PC-3 (cell line): ENCODE data around the gene RNF157. TPM values are rescaled to one million over a fixed set of nuclear protein-coding genes. Genes with fewer than 3 reads are reported as not detected.

ENCODE experiments used
- ATAC-seq: fragments of 200-7000 bp; cut with Tn5 transposase; 2 replicates; pipeline ENCODE4 v1.9.1; 2020; ENCODE audit warnings: mild to moderate bottlenecking, moderate library complexity
- BruUV-seq: library from RNA; stranded (reverse); fragments of 400-500 nt; replicated peaks from 2 replicates; lab custom pipeline; 2021; lab: Mats Ljungman, UMichigan
- CTCF ChIA-PET: fragments of 300-600 bp; sonication (Branson Sonifier 250); formaldehyde crosslinking; loops from one replicate; lab custom pipeline; 2022; ENCODE audit warnings: antibody characterized with exemption; lab: Charles Lee
- POLR2A ChIA-PET: fragments of 300-600 bp; sonication (Branson Sonifier 250); formaldehyde crosslinking; loops from one replicate; lab custom pipeline; 2022; ENCODE audit warnings: antibody characterized with exemption; ENCODE audit not compliant: unreplicated experiment; lab: Charles Lee
- DNase-seq: peaks from one replicate; pipeline ENCODE4 v3.0.0-alpha.2; 2015
- H2AFZ ChIP-seq: fragments of 300-600 bp; sonication (generic); 2 replicates; pipeline ENCODE4 v1.6.0; 2016; ENCODE audit warnings: antibody characterized with exemption, low read length
- H3F3A ChIP-seq: fragments of 300-600 bp; sonication (generic); one replicate; pipeline ENCODE4 v1.6.0; 2017; ENCODE audit warnings: antibody characterized with exemption, low read length, control low read depth, mild to moderate bottlenecking; ENCODE audit not compliant: unreplicated experiment
- H3K27ac ChIP-seq: fragments of 300-600 bp; sonication (generic); 2 replicates; pipeline ENCODE4 v1.5.1; 2016; ENCODE audit warnings: mild to moderate bottlenecking, low read length
- H3K27me3 ChIP-seq: fragments of 300-600 bp; sonication (generic); 2 replicates; pipeline ENCODE4 v1.6.1; 2016; ENCODE audit warnings: low read length, mixed read lengths
- H3K36me3 ChIP-seq: fragments of 300-600 bp; sonication (generic); 2 replicates; pipeline ENCODE4 v1.6.1; 2016; ENCODE audit warnings: low read depth, mixed run types, low read length, mixed read lengths
- H3K4me1 ChIP-seq: fragments of 300-600 bp; sonication (generic); 2 replicates; pipeline ENCODE4 v1.5.1; 2016; ENCODE audit warnings: low read length; ENCODE audit not compliant: insufficient read depth
- H3K4me2 ChIP-seq: fragments of 300-600 bp; sonication (generic); 2 replicates; pipeline ENCODE4 v1.6.0; 2016; ENCODE audit warnings: low read length
- H3K4me3 ChIP-seq: fragments of 300-600 bp; sonication (generic); 2 replicates; pipeline ENCODE4 v1.5.1; 2016; ENCODE audit warnings: mild to moderate bottlenecking, low read length, mixed read lengths
- H3K79me2 ChIP-seq: fragments of 300-600 bp; sonication (generic); 2 replicates; pipeline ENCODE4 v1.6.1; 2017; ENCODE audit warnings: low read length, mixed read lengths
- H3K9ac ChIP-seq: fragments of 300-600 bp; sonication (generic); 2 replicates; pipeline ENCODE4 v1.6.0; 2016; ENCODE audit warnings: mild to moderate bottlenecking, low read length
- H3K9me2 ChIP-seq: fragments of 300-600 bp; sonication (generic); replicated peaks from 2 replicates; pipeline ENCODE4 v1.6.1; 2016; ENCODE audit warnings: mixed run types, low read length, mixed read lengths
- H3K9me3 ChIP-seq: fragments of 300-600 bp; sonication (generic); 2 replicates; pipeline ENCODE4 v1.6.1; 2016; ENCODE audit warnings: low read length, mixed read lengths
- H4K20me1 ChIP-seq: fragments of 300-600 bp; sonication (generic); 2 replicates; pipeline ENCODE4 v1.6.1; 2016; ENCODE audit warnings: low read length, mixed read lengths
- CTCF ChIP-seq: fragments of 300-600 bp; sonication (generic); conservative IDR thresholded peaks from 2 replicates; pipeline ENCODE4 v1.5.1; 2017; ENCODE audit warnings: antibody characterized with exemption, low read depth, mild to moderate bottlenecking, low read length
- EZH2 ChIP-seq: fragments of 300-600 bp; sonication (generic); IDR thresholded peaks from one replicate; pipeline ENCODE4 v1.6.1; 2017; ENCODE audit warnings: antibody characterized with exemption, mild to moderate bottlenecking, low read length; ENCODE audit not compliant: unreplicated experiment
- EZH2phosphoT487 ChIP-seq: fragments of 300-600 bp; sonication (generic); IDR thresholded peaks from 2 replicates; pipeline ENCODE4 v1.6.1; 2018; ENCODE audit warnings: mild to moderate bottlenecking, antibody characterized with exemption, low read length, borderline replicate concordance
- intact Hi-C: fragments of 100-400 bp; cut with micrococcal nuclease; formaldehyde crosslinking; loops from 2 replicates; pipeline ENCODE4 v1.9.0; 2023
- total RNA-seq: library from RNA; depleted of rRNA; stranded (reverse); fragments of >200 nt; gene quantifications from 2 replicates; pipeline ENCODE4 v1.2.3, GENCODE V29; 2014

RNF157 gene
- total RNA-seq, 1 experiment from 2014 or later, result 7.4 TPM

- TF ChIP-seq EZH2 (no peak), CTCF (no peak), EZH2phosphoT487 (no peak)
- no peak for DNase-seq
- H4K20me1 ChIP-seq, result no peaks in the 10 kb centered on the region
- peak overlapping the region; percentile 88 for H3K4me2 ChIP-seq
- BruUV-seq, result no TSS peak
- peak overlapping the region; percentile 75; the same call in 1 of the 2 replicates for H3K4me3 ChIP-seq
- no peak overlapping the region; the same call in 1 of the 2 replicates for H3K9ac ChIP-seq
- H3K27ac ChIP-seq, result no peak overlapping the region
- H3K4me1 ChIP-seq, result peaks cover 24% of the 10 kb centered on the region
- no peaks in the 10 kb centered on the region for H3K9me2 ChIP-seq
- ChIA-PET POLR2A (no interaction called here), CTCF (interaction anchor here (1.0 kb wide), 1 partner anchor 38 kb away, joined by 4 read pairs; no protein-coding TSS in a partner anchor)
- no peak overlapping the region for H2AFZ ChIP-seq
- intact Hi-C loops, result no loop called here
- H3K79me2 ChIP-seq, result no peaks in the 10 kb centered on the region
- no peaks in the 10 kb centered on the region for H3F3A ChIP-seq
- ATAC-seq, result no peak
- no peaks in the 10 kb centered on the region for H3K9me3 ChIP-seq
- no peaks in the 10 kb centered on the region for H3K36me3 ChIP-seq
- H3K27me3 ChIP-seq, result no peaks in the 10 kb centered on the region
Observed at GRCh38 chr17:76241691-76242255, 1.5 kb upstream of the RNF157 start.

- H3K9me3 ChIP-seq, result no peaks in the 10 kb centered on the region
- BruUV-seq, result TSS peak; percentile 92
- POLR2A ChIA-PET, result interaction anchor here (0.5 to 0.7 kb wide), 2 partner anchors 250 to 257 kb away, joined by 5 to 12 read pairs; no protein-coding TSS in a partner anchor
Observed at GRCh38 chr17:76241204-76241538, 878 bp upstream of the RNF157 start.

More at GRCh38 chr17:76241204-76241538, 878 bp upstream of the RNF157 start:
- Histone ChIP-seq H3K4me1 (peaks cover 17% of the 10 kb centered on the region), H3F3A (no peaks in the 10 kb centered on the region), H3K4me3 (peak overlapping the region; percentile 75), H3K36me3 (no peaks in the 10 kb centered on the region), H3K4me2 (peak overlapping the region; percentile 88), H3K79me2 (no peaks in the 10 kb centered on the region), H3K9me2 (no peaks in the 10 kb centered on the region), H3K27ac (no peak overlapping the region), H2AFZ (peak overlapping the region; percentile 86), H4K20me1 (no peaks in the 10 kb centered on the region), H3K27me3 (no peaks in the 10 kb centered on the region), H3K9ac (peak overlapping the region; percentile 66)
- TF ChIP-seq CTCF (no peak), EZH2phosphoT487 (no peak), EZH2 (no peak)
- CTCF ChIA-PET, result interaction anchor here (1.0 kb wide), 1 partner anchor 39 kb away, joined by 4 read pairs; no protein-coding TSS in a partner anchor
- DNase-seq (no peak), ATAC-seq (no peak)
- intact Hi-C loops, result no loop called here
